GM18505 (cell line): ENCODE data around the gene MBD2.

Source experiments
- ATAC-seq: cut with Tn5 transposase; IDR thresholded peaks from one replicate; pipeline ENCODE4 v1.9.1; 2021; ENCODE audit not compliant: unreplicated experiment
- POLR2A ChIP-seq: IDR thresholded peaks from 4 replicates; pipeline ENCODE4 v1.6.1; 2011; ENCODE audit warnings: borderline replicate concordance; ENCODE audit not compliant: insufficient read depth, insufficient read length; ENCODE audit errors: extremely low read depth

The MBD2 gene

DNA sequence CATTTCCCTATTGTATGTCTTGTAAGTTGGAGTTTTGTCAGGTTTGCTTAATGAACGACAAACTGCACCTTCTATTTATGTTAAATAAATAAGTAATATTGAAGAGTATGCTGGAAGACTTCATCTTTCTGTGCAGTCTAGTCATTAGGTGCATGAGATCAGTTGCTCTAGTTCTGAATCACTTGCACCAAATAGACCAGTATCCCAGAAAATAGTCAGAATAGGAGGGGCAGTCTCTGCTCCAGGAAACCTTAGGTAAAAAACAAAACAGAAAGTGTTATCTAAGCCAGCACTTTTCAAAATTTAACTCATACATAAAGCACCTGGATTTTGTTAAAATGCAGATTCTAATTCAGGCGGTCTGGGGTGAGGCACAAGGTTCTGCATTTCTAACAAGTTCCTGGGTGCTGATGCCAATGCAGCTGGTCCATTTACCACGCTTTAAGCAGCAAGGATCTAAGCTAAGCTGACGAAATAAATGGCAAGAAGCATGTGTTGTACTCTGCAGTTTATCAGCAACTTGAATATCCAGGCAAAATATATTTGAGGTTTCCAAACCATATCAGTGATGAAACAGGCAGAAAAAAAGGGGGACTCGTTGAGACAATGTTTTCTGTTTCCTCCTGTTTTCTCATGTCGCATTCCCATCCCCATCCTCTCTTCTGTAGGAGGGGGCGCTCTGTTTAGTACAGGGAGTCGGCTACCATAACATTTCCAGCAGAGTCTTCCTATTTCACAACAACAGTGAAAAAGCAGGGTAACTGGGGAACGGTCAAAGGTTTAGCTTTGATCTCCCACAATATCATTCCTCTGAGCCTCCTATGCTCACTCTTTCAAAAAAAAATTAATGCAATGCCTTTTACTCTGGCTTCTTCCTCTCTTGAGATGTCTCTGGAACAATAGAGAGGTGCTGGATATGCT is 106.4 kb downstream of the MBD2 start:
- ATAC-seq: no peak
- TF ChIP-seq POLR2A: no peak

DNA sequence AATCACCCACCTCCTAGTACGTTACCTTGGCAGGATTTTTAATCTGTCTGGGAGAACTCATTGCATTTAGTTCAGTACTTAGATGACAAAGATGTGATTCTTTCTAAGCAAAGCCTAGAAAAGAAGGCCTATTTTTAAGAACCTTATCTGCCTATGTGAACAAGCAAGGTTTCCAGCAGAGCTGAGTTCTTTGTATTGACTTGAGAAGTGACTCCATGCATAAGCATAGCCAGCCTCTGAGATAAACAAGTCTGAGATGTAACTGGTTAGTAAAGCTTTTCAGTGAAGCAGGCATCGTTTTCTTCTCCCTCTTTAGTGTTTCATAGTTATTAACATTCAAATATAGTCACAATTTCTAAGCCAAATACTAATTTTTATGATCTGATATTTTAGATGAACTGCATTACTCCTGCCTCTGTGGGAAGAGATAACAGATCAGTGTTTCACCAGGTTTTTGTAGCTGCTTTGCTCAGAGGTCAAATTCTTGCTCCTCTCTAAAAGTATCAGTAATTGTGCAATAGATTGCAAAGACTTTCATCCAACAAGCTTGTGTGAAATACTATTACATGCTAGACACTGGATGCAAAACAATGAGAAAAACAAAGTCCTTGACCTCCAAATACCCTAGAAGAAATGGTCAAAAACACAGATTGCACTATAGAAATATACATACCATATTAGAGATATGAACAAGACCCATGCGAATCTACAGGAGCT is 107.8 kb downstream of the MBD2 start:
- TF ChIP-seq POLR2A: no peak

GRCh38 chr18:54112356-54112755 is 112.1 kb downstream of the MBD2 start:
- ATAC-seq: no peak
- no peak for TF ChIP-seq POLR2A

More for the DNA sequence above, 107.8 kb downstream of the MBD2 start:
- ATAC-seq: no peak

DNA sequence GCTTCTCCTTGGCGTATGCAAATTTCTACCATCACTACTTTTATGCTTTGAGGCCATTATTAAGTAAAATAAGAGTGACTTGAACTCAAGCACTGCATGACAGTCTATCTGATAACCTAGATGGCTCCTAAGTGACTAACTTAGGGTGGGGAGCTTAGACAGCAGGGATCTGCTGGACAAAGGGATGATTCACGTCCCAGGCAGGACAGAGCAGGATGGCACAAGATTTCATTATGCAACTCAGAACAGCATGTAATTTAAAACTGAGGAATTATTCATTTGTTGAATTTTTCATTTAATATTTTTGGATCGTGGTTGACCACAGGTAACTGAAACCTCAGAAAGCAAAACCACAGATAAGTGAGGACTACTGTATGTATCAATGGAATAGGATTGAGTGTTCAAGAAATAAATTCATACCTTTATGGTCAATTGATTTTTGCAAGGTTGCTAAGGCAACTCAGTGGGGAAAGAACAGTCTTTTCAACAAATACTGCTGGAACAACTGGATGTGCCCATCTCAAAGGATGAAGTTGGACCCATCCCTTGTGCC is 115.3 kb downstream of the MBD2 start:
- ATAC-seq: no peak
- no peak for TF ChIP-seq POLR2A

- TF ChIP-seq POLR2A: no peak
These were observed 122.3 kb downstream of the MBD2 start for GRCh38 chr18:54102123-54102522.

More at GRCh38 chr18:54102123-54102522, 122.3 kb downstream of the MBD2 start:
- no peak for ATAC-seq
